ENCODE data around the gene PSMA5. TPM values are rescaled to one million over a fixed set of nuclear protein-coding genes. Genes with fewer than 3 reads are reported as not detected.

PSMA5 gene
- total RNA-seq, 1 experiment from 2014 or later, result 133 TPM

GRCh38 chr1:109367626-109368025 lies 58.6 kb downstream of the PSMA5 start:
- H3K4me1 ChIP-seq (ENCODE audit: insufficient read depth, low read length), result no peaks in the 10 kb centered on the region; the same call in 1 of the 2 replicates
- no peak overlapping the region for H2BK15ac ChIP-seq (ENCODE audit: low read depth, low read length)
- DNase-seq, result no peak
- H3K27me3 ChIP-seq (ENCODE audit: insufficient read depth, low read length), result no peaks in the 10 kb centered on the region
- TF ChIP-seq CTCF (conservative IDR thresholded peaks at IDR 0.05), result no peak
- no peak overlapping the region for H4K8ac ChIP-seq (replicated peaks; ENCODE audit: insufficient read length, low read depth, low read length)
- no peaks in the 10 kb centered on the region for H3K9me3 Mint-ChIP-seq
- H4K5ac ChIP-seq (ENCODE audit: insufficient read length, low read depth, low read length), result no peak overlapping the region
- H2BK120ac ChIP-seq (ENCODE audit: low read depth, low read length, poor library complexity, severe bottlenecking), result no peak overlapping the region
- no peaks in the 10 kb centered on the region for H3K23me2 ChIP-seq (ENCODE audit: insufficient read length, low read depth, low read length, poor library complexity, severe bottlenecking)
- H2AFZ ChIP-seq (ENCODE audit: low read length), result no peak overlapping the region
- H3K18ac ChIP-seq (ENCODE audit: insufficient read length, low read depth, low read length), result no peak overlapping the region
- H2BK5ac ChIP-seq (ENCODE audit: insufficient read length, low read length), result no peak overlapping the region
- no peak overlapping the region for H3K4me3 Mint-ChIP-seq
- no peak overlapping the region for H2BK12ac ChIP-seq (ENCODE audit: insufficient read length, low read depth, low read length)
- no peak overlapping the region for H3K4ac ChIP-seq (ENCODE audit: low read depth, low read length)
- no peak overlapping the region for H3K27ac ChIP-seq (ENCODE audit: insufficient read length, low read depth, low read length)
- no peaks in the 10 kb centered on the region for H4K20me1 ChIP-seq (ENCODE audit: control insufficient read depth, insufficient read depth, insufficient read length)
- no peak overlapping the region for H3K14ac ChIP-seq (ENCODE audit: insufficient read depth, low read length)
- no peak overlapping the region for H3K4me2 ChIP-seq (ENCODE audit: insufficient read depth, insufficient read length, low read length)
- H3K27ac Mint-ChIP-seq, result no peak overlapping the region
- H2AK5ac ChIP-seq (ENCODE audit: insufficient read length, low read length), result no peak overlapping the region
- H3T11ph ChIP-seq (ENCODE audit: low read length), result no peak overlapping the region
- H3K79me1 ChIP-seq (ENCODE audit: insufficient read depth, low read depth, low read length, poor library complexity, severe bottlenecking), result peaks cover 5% of the 10 kb centered on the region
- H3K4me1 Mint-ChIP-seq, result peaks cover 20 to 23% of the 10 kb centered on the region in 2 experiments
- H3K36me3 Mint-ChIP-seq (ENCODE audit: insufficient read depth in 1 of 3, low read depth in 3 of 3), result peaks cover 17 to 29% (median 23%) of the 10 kb centered on the region in 3 experiments
- H2BK20ac ChIP-seq (ENCODE audit: low read depth, low read length, poor library complexity, severe bottlenecking), result no peak overlapping the region
- no peak overlapping the region for H3K23ac ChIP-seq (ENCODE audit: insufficient read length, low read depth, low read length)
- H4K91ac ChIP-seq (ENCODE audit: insufficient read length, low read depth, low read length), result no peak overlapping the region
- no CpG with 5 or more reads among the region's 3 CpGs for WGBS (ENCODE audit: extremely low coverage, insufficient read length, low lambda C conversion rate)
- H3K56ac ChIP-seq (ENCODE audit: insufficient read length, low read depth, low read length), result no peak overlapping the region
- no peaks in the 10 kb centered on the region for H3K79me2 ChIP-seq (ENCODE audit: insufficient read depth, low read length)
- no peaks in the 10 kb centered on the region for H3K9me3 ChIP-seq (ENCODE audit: control insufficient read depth, low read depth, low read length)
- no peak overlapping the region for H3K9ac ChIP-seq (ENCODE audit: extremely low read depth, insufficient read length, low read length)
- no peaks in the 10 kb centered on the region for H3K27me3 Mint-ChIP-seq (ENCODE audit: low read depth)
